Suprapubic skin (tissue), 4 donors: Measurements from ENCODE around the gene GATAD2A. TPM values are rescaled to one million over a fixed set of nuclear protein-coding genes. Genes with fewer than 3 reads are reported as not detected.

Experiments used
- DNase-seq, 2 donors: peaks; one replicate each; pipeline ENCODE4 v3.0.0-alpha.2; 2019; ENCODE audit warnings: low spot score in 2 of 2
- H3K27ac ChIP-seq: fragments of 200-600 bp; sonication (generic); one replicate; pipeline ENCODE4 v1.5.1; 2019
- H3K27me3 ChIP-seq: fragments of 200-600 bp; sonication (generic); one replicate; pipeline ENCODE4 v1.5.1; 2019
- H3K36me3 ChIP-seq: fragments of 200-600 bp; sonication (generic); one replicate; pipeline ENCODE4 v1.5.1; 2019
- H3K4me1 ChIP-seq: fragments of 200-600 bp; sonication (generic); one replicate; pipeline ENCODE4 v1.5.1; 2019
- H3K4me3 ChIP-seq: fragments of 200-600 bp; sonication (generic); one replicate; pipeline ENCODE4 v1.5.1; 2019; ENCODE audit warnings: mild to moderate bottlenecking
- H3K9me3 ChIP-seq: fragments of 200-600 bp; sonication (generic); one replicate; pipeline ENCODE4 v1.5.1; 2019
- EP300 ChIP-seq: sonication (generic); formaldehyde crosslinking; IDR thresholded peaks from one replicate; pipeline ENCODE4 v1.6.1; 2017; ENCODE audit warnings: antibody characterized with exemption
- POLR2A ChIP-seq, 2 donors: fragments of 450-650 bp; IDR thresholded peaks; one replicate each; pipeline ENCODE4 v1.6.1; 2017; ENCODE audit warnings: antibody characterized with exemption in 2 of 2, mild to moderate bottlenecking in 2 of 2, moderate library complexity in 2 of 2
- POLR2AphosphoS5 ChIP-seq, 3 donors: sonication (generic); formaldehyde crosslinking; IDR thresholded peaks; one replicate each; pipeline ENCODE4 v1.6.1; 2017; ENCODE audit warnings: antibody characterized with exemption in 3 of 3
- WGBS: methylation state at CpG from one replicate; pipeline ENCODE4 v1.1.5; 2018; 5-methylcytosine and 5-hydroxymethylcytosine counted together
- total RNA-seq, 4 donors: library from RNA; depleted of rRNA; stranded (reverse); fragments of >200 nt; gene quantifications; one replicate each; pipeline ENCODE4 v1.1.0, GENCODE V29; 2016
- TF ChIP-seq, protein P1 (sequence below), 2 donors: fragments of 200-600 bp in 1 of 2; fragments of 450-650 bp in 1 of 2; sonication (generic) in 1 of 2; IDR thresholded peaks; one replicate each; pipeline ENCODE4 v1.5.1; 2016 to 2019; ENCODE audit warnings: antibody characterized with exemption in 2 of 2, mild to moderate bottlenecking in 1 of 2, moderate library complexity in 1 of 2

The GATAD2A gene
- total RNA-seq, 4 donors from 2014 or later = 83.1 to 88.8 (median 86.4) TPM

DNA sequence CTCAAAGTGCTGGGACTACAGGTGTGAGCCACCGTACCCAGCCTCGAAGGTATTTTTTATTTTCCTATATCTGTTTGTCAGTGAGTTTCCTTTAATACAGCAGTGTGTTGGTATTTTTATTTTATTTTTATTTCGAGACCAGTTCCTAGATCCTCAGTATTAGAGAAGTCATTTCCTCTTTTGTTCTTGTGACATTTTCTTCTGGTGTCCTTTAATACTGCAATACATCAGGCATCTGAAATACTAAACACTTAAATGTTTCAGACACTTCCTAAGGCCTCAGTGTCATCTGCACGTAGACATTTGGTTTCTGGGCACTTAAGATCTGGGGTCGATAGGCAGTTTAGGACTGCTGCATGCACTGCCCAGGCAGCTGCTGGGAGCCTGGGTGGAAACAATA is 22.5 kb downstream of the GATAD2A start:
- H3K9me3 ChIP-seq = no peaks in the 10 kb centered on the region
- peak overlapping the region; percentile 52 for H3K27ac ChIP-seq
- no peak for DNase-seq
- TF ChIP-seq EP300 = no peak
- TF ChIP-seq POLR2AphosphoS5 (IDR thresholded peaks at IDR 0.05) = no peak
- TF ChIP-seq, protein P1, sequence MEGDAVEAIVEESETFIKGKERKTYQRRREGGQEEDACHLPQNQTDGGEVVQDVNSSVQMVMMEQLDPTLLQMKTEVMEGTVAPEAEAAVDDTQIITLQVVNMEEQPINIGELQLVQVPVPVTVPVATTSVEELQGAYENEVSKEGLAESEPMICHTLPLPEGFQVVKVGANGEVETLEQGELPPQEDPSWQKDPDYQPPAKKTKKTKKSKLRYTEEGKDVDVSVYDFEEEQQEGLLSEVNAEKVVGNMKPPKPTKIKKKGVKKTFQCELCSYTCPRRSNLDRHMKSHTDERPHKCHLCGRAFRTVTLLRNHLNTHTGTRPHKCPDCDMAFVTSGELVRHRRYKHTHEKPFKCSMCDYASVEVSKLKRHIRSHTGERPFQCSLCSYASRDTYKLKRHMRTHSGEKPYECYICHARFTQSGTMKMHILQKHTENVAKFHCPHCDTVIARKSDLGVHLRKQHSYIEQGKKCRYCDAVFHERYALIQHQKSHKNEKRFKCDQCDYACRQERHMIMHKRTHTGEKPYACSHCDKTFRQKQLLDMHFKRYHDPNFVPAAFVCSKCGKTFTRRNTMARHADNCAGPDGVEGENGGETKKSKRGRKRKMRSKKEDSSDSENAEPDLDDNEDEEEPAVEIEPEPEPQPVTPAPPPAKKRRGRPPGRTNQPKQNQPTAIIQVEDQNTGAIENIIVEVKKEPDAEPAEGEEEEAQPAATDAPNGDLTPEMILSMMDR (IDR thresholded peaks at IDR 0.05) = no peak
- peaks cover 58% of the 10 kb centered on the region for H3K4me1 ChIP-seq
- H3K27me3 ChIP-seq = no peaks in the 10 kb centered on the region
- WGBS = 65% methylated on average over 5 of the region's 5 CpGs
- no peaks in the 10 kb centered on the region for H3K36me3 ChIP-seq
- H3K4me3 ChIP-seq = no peak overlapping the region

DNA sequence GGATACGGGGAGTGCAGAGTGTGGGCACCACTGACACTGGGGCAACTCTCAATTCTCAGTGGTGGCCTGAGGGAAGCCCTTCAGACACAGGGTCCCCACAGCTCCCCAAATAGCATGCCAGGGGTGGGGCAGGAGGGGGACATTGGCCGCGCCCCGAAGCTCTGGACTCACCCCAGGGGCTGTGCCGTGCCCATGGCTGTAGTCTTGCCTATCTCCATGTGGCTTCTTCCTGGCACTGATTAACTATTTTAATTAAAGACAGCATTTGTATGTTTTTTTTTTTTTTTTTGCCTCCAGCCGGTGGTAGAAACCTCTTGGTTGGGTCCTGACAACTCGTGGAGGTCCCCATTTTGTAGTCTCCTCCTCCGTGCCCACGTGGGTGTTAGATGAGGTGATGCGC is 23.3 kb downstream of the GATAD2A start:
- Histone ChIP-seq H3K4me3 (no peak overlapping the region), H3K9me3 (no peaks in the 10 kb centered on the region), H3K4me1 (peaks cover 63% of the 10 kb centered on the region), H3K36me3 (no peaks in the 10 kb centered on the region), H3K27ac (peak overlapping the region; percentile 52), H3K27me3 (no peaks in the 10 kb centered on the region)
- WGBS = 53% methylated on average over 10 of the region's 10 CpGs
- DNase-seq = no peak
- TF ChIP-seq POLR2A (IDR thresholded peaks at IDR 0.05) (no peak), EP300 (no peak)

DNA sequence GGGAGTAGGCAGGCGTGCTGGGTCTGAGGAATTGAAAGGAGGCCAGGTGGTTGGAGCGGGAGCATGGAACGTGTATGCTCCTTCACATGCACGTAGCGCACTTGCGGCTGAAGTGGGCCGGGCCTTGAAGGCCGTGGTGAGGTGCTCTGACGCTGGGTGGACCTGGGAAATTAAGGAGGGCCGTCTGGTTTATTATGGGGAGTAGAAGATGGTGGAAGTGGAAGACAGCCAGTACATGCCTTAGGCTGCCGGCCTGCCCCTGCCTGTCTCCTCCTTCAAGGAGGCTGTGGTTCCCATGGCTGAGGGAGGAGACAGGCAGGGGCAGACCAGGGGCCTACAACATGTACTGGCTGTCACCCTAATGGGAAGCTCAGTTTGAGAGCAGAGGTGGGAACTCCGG is 23.9 kb downstream of the GATAD2A start:
- WGBS = 52% methylated on average over 11 of the region's 12 CpGs
- TF ChIP-seq, protein P1 (IDR thresholded peaks at IDR 0.05) = no peak
- TF ChIP-seq POLR2A (IDR thresholded peaks at IDR 0.05) (no peak), POLR2AphosphoS5 (IDR thresholded peaks at IDR 0.05) (no peak)
- no peaks in the 10 kb centered on the region for H3K27me3 ChIP-seq
- H3K36me3 ChIP-seq = no peaks in the 10 kb centered on the region
- peaks cover 69% of the 10 kb centered on the region for H3K4me1 ChIP-seq
- no peak overlapping the region for H3K4me3 ChIP-seq
- no peak for DNase-seq
- H3K27ac ChIP-seq = peak overlapping the region; percentile 52
- no peaks in the 10 kb centered on the region for H3K9me3 ChIP-seq

DNA sequence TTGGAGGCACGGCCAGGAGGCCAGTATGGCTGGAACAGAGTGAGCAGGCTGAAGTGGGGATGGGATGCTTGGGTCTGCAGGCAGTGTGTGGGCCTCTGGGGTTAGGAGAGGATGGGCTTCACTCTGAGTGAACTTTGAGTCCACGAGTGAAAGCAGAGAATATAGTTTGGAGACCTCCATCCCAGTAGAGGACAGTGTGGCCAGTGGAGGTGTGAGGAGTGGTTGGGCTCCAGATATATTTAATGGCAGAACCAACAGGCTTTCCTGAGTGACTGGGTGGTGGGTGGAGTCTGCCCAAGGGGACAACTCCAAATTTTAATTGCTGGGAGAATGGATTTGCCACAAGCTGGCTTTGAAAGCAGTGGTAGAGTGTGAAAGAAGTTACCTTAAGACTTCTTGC is 27.3 kb downstream of the GATAD2A start:
- peaks cover 62% of the 10 kb centered on the region for H3K4me1 ChIP-seq
- DNase-seq = no peak
- H3K4me3 ChIP-seq = no peak overlapping the region
- no peaks in the 10 kb centered on the region for H3K27me3 ChIP-seq
- 83% methylated on average over 2 of the region's 2 CpGs for WGBS
- no peak overlapping the region for H3K27ac ChIP-seq
- TF ChIP-seq, protein P1 (IDR thresholded peaks at IDR 0.05) = no peak
- TF ChIP-seq POLR2A (IDR thresholded peaks at IDR 0.05) (no peak), POLR2AphosphoS5 (IDR thresholded peaks at IDR 0.05) (no peak), EP300 (no peak)
- no peaks in the 10 kb centered on the region for H3K9me3 ChIP-seq
- H3K36me3 ChIP-seq = no peaks in the 10 kb centered on the region

DNA sequence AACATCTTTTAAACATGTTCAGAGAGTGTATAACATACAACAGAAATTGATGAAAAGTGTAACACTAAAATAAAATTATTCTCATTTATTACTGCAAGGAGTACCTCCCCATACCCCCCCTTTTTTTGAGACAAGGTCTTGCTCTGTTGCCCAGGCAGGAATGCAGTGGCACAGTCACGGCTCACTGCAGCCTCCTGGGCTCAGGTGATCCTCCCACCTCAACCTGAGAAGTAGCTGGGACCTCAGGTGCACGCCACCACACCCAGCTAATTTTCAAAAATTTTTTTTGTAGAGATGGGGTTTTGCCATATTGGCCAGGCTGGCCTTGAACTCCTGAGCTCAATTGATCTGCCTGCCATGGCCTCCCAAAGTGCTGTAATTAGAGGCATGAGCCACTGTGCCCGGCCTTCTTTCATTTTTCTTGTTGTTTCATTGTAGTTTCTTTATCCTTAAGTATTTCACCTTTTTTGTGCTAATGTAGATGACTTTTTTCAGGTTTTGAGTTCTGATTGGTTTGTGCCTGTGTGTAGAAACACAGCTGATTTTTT is 28.3 kb downstream of the GATAD2A start:
- TF ChIP-seq POLR2A (IDR thresholded peaks at IDR 0.05) (no peak), POLR2AphosphoS5 (IDR thresholded peaks at IDR 0.05) (no peak), EP300 (no peak)
- TF ChIP-seq, protein P1 (IDR thresholded peaks at IDR 0.05) = no peak
- Histone ChIP-seq H3K27ac (no peak overlapping the region), H3K4me3 (no peak overlapping the region), H3K9me3 (no peaks in the 10 kb centered on the region), H3K4me1 (peaks cover 62% of the 10 kb centered on the region), H3K27me3 (no peaks in the 10 kb centered on the region), H3K36me3 (no peaks in the 10 kb centered on the region)
- 87% methylated on average over 3 of the region's 3 CpGs for WGBS
- no peak for DNase-seq
